DMS53 treated with DMSO at 0.1 percent for 48 hours (cell line): Measurements from ENCODE around the gene CPS1.

Experiments used
- DNase-seq: peaks from one replicate; lab custom pipeline; 2025; ENCODE audit not compliant: unreplicated experiment; lab: John Stamatoyannopoulos, UW

CPS1 gene

GRCh38 chr2:210556329-210556980 is at the start of gene CPS1:
CPS1 (plus strand) TSS chr2:210556599; CDS start chr2:210556734, 135 bp downstream.
- DNase-seq: no peak

- no peak for DNase-seq
Observed at GRCh38 chr2:210515911-210516310, 40.5 kb upstream of the CPS1 start.

GRCh38 chr2:210517264-210517663 is 39.1 kb upstream of the CPS1 start:
- no peak for DNase-seq

GRCh38 chr2:210519594-210519993 is 36.8 kb upstream of the CPS1 start:
- no peak for DNase-seq

- DNase-seq: no peak
Observed at GRCh38 chr2:210522399-210522798, 34.0 kb upstream of the CPS1 start.

GRCh38 chr2:210523650-210524289 is 32.6 kb upstream of the CPS1 start:
- no peak for DNase-seq

GRCh38 chr2:210524533-210524932 is 31.9 kb upstream of the CPS1 start:
- no peak for DNase-seq

- DNase-seq: no peak
Observed at GRCh38 chr2:210527286-210527685, 29.1 kb upstream of the CPS1 start.

- DNase-seq: no peak
Observed at GRCh38 chr2:210528716-210529115, 27.7 kb upstream of the CPS1 start.

GRCh38 chr2:210531050-210531449 is 25.3 kb upstream of the CPS1 start:
- DNase-seq: no peak

GRCh38 chr2:210531482-210531881 is 24.9 kb upstream of the CPS1 start:
- no peak for DNase-seq

- DNase-seq: no peak
Observed at GRCh38 chr2:210533389-210533788, 23.0 kb upstream of the CPS1 start.

- DNase-seq: no peak
Observed at GRCh38 chr2:210534879-210535278, 21.5 kb upstream of the CPS1 start.

- DNase-seq: no peak
Observed at GRCh38 chr2:210536973-210537650, 19.3 kb upstream of the CPS1 start.

- DNase-seq: no peak
Observed at GRCh38 chr2:210539035-210539434, 17.4 kb upstream of the CPS1 start.

GRCh38 chr2:210539578-210540416 is 16.6 kb upstream of the CPS1 start:
- DNase-seq: no peak

- no peak for DNase-seq
Observed at GRCh38 chr2:210540471-210540870, 15.9 kb upstream of the CPS1 start.

GRCh38 chr2:210540900-210541289 is 15.5 kb upstream of the CPS1 start:
- no peak for DNase-seq

GRCh38 chr2:210541290-210541902 is 15.0 kb upstream of the CPS1 start:
- no peak for DNase-seq

- DNase-seq: no peak
Observed at GRCh38 chr2:210544007-210544590, 12.3 kb upstream of the CPS1 start.

- no peak for DNase-seq
Observed at GRCh38 chr2:210544831-210545230, 11.6 kb upstream of the CPS1 start.
